Endothelial cell of umbilical vein (primary cell): ENCODE measurements around the gene KHNYN. TPM values are rescaled to one million over a fixed set of nuclear protein-coding genes. Genes with fewer than 3 reads are reported as not detected.

ENCODE experiments used
- BruUV-seq: library from RNA; stranded (reverse); fragments of 400-500 nt; replicated peaks from 2 replicates; lab custom pipeline; 2021; lab: Mats Ljungman, UMichigan
- CTCF ChIA-PET: fragments of 300-600, 350-600 bp; sonication (Branson Sonifier 250); formaldehyde crosslinking; loops from one replicate; lab custom pipeline; 2021; ENCODE audit warnings: antibody characterized with exemption, inconsistent platforms; lab: Charles Lee
- POLR2A ChIA-PET: fragments of 300-600, 350-600 bp; sonication (Branson Sonifier 250); formaldehyde crosslinking; loops from one replicate; lab custom pipeline; 2021; ENCODE audit warnings: antibody characterized with exemption, inconsistent platforms; lab: Charles Lee
- DNase-seq: peaks from one replicate; pipeline ENCODE4 v3.0.0-alpha.2; 2011; ENCODE audit warnings: low read depth, low spot score
- FAIRE-seq: peaks from 2 replicates; lab custom pipeline; 2011; peaks lifted over from hg19 to GRCh38; lab: Jason Lieb, UNC
- H2AFZ ChIP-seq: 2 replicates; pipeline ENCODE4 v1.6.0; 2012; ENCODE audit warnings: low read depth, low read length, control low read depth, inconsistent platforms
- H3K27ac ChIP-seq: 2 replicates; pipeline ENCODE4 v1.5.1; 2011; ENCODE audit warnings: low read depth, mild to moderate bottlenecking, control low read depth, low read length, moderate library complexity; ENCODE audit not compliant: insufficient read depth
- H3K27me3 ChIP-seq, 2 experiments: 2 replicates each; pipeline versions ENCODE4 v1.6.0 to v1.6.1; 2011; ENCODE audit warnings: low read length in 2 of 2, mixed read lengths in 1 of 2; ENCODE audit not compliant: control insufficient read depth in 2 of 2, insufficient read depth in 2 of 2
- H3K36me3 ChIP-seq, 2 experiments: 2 replicates in 1 of 2; 3 replicates in 1 of 2; pipeline ENCODE4 v1.5.1; 2011; ENCODE audit warnings: low read length in 2 of 2, mild to moderate bottlenecking in 1 of 2, moderate library complexity in 1 of 2; ENCODE audit not compliant: control insufficient read depth in 2 of 2, insufficient read depth in 2 of 2; ENCODE audit errors: extremely low read depth in 1 of 2
- H3K4me1 ChIP-seq: 3 replicates; pipeline ENCODE4 v1.5.1; 2011; ENCODE audit warnings: mild to moderate bottlenecking, low read length; ENCODE audit not compliant: control insufficient read depth, insufficient read depth; ENCODE audit errors: extremely low read depth
- H3K4me2 ChIP-seq: 2 replicates; pipeline ENCODE4 v1.6.1; 2011; ENCODE audit warnings: low read length, control low read depth, mixed read lengths; ENCODE audit not compliant: insufficient read depth
- H3K4me3 ChIP-seq, 3 experiments: fragments of 200-600 bp in 1 of 3; sonication (generic), shearing (Covaris generic) in 1 of 3; replicated peaks in 1 of 3; 2 replicates each; pipeline ENCODE4 v1.5.1; 2011 to 2016; ENCODE audit warnings: control low read depth in 3 of 3, low read length in 3 of 3, mild to moderate bottlenecking in 2 of 3, inconsistent platforms in 1 of 3, low read depth in 1 of 3, moderate library complexity in 1 of 3; ENCODE audit not compliant: insufficient read depth in 1 of 3
- H3K79me2 ChIP-seq: 2 replicates; pipeline ENCODE4 v1.6.0; 2012; ENCODE audit warnings: low read length, inconsistent platforms; ENCODE audit not compliant: control insufficient read depth, insufficient read depth
- H3K9ac ChIP-seq: replicated peaks from 2 replicates; pipeline ENCODE3; 2011; ENCODE audit warnings: low read length, control low read depth; ENCODE audit not compliant: insufficient read depth; ENCODE audit errors: extremely low read depth
- H3K9me1 ChIP-seq: replicated peaks from 3 replicates; pipeline ENCODE4 v1.6.0; 2011; ENCODE audit warnings: mild to moderate bottlenecking, low read length; ENCODE audit not compliant: control insufficient read depth, insufficient read depth; ENCODE audit errors: extremely low read depth
- H3K9me3 ChIP-seq: replicated peaks from 2 replicates; pipeline ENCODE4 v1.5.1; 2012; ENCODE audit warnings: low read length, inconsistent platforms; ENCODE audit not compliant: control insufficient read depth, insufficient read depth
- H4K20me1 ChIP-seq: replicated peaks from 2 replicates; pipeline ENCODE3; 2011; ENCODE audit warnings: mild to moderate bottlenecking, low read length; ENCODE audit not compliant: control insufficient read depth, insufficient read depth; ENCODE audit errors: extremely low read depth
- EZH2 ChIP-seq: IDR thresholded peaks from 2 replicates; pipeline ENCODE4 v1.6.1; 2012; ENCODE audit warnings: borderline replicate concordance, low read depth, mild to moderate bottlenecking, moderate library complexity, low read length, inconsistent platforms; ENCODE audit not compliant: severe bottlenecking
- FOS ChIP-seq: IDR thresholded peaks from 2 replicates; pipeline ENCODE4 v1.6.1; 2011; ENCODE audit warnings: mild to moderate bottlenecking, low read length, moderate library complexity, borderline replicate concordance; ENCODE audit not compliant: insufficient read depth
- GATA2 ChIP-seq: IDR thresholded peaks from 2 replicates; pipeline ENCODE4 v1.7.0; 2011; ENCODE audit warnings: low read depth, mild to moderate bottlenecking, moderate library complexity, mixed read lengths, low read length; ENCODE audit not compliant: insufficient read length, insufficient read depth
- JUN ChIP-seq: IDR thresholded peaks from 2 replicates; pipeline ENCODE4 v1.6.1; 2011; ENCODE audit warnings: borderline replicate concordance, low read depth; ENCODE audit not compliant: insufficient read length, insufficient read depth
- MAX ChIP-seq: IDR thresholded peaks from 2 replicates; pipeline ENCODE4 v1.6.1; 2011; ENCODE audit not compliant: insufficient read depth, insufficient read length
- MYC ChIP-seq: IDR thresholded peaks from one replicate; pipeline ENCODE4 v1.6.1; 2011; ENCODE audit warnings: mild to moderate bottlenecking, low read depth, low read length
- POLR2A ChIP-seq: IDR thresholded peaks from 2 replicates; pipeline ENCODE4 v1.6.1; 2012; ENCODE audit warnings: low read depth, mild to moderate bottlenecking, control low read depth, low read length
- POLR2AphosphoS5 ChIP-seq: IDR thresholded peaks from 2 replicates; pipeline ENCODE4 v1.6.1; 2012; ENCODE audit warnings: low read depth, mild to moderate bottlenecking, control low read depth, low read length, moderate library complexity; ENCODE audit not compliant: insufficient read depth
- dilution Hi-C: fragments of 300-500 bp; cut with MboI; formaldehyde crosslinking; loops from one replicate; pipeline ENCODE4 v1.15.0; 2019; ENCODE audit warnings: low sequenced_read_pairs; ENCODE audit not compliant: extremely low pct_ligation_motif_present
- intact Hi-C: fragments of 100-400 bp; cut with micrococcal nuclease; formaldehyde crosslinking; loops from one replicate; pipeline ENCODE4 v1.10.0; 2022
- polyA plus RNA-seq, 4 experiments: library from polyadenylated mRNA; depleted of rRNA in 3 of 4; stranded (reverse) in 3 of 4; unstranded in 1 of 4; fragments of >200 nt; gene quantifications; 2 replicates each; pipeline versions ENCODE4 v1.2.1 to v1.2.3, GENCODE V29; 2011 to 2012; ENCODE audit warnings: missing spikeins in 1 of 4
- total RNA-seq: library from RNA; stranded (reverse); gene quantifications from 2 replicates; pipeline ENCODE4 v1.2.3, GENCODE V29; 2021
- TF ChIP-seq, protein P1 (sequence below), 2 donors: IDR thresholded peaks; 1 replicate in 1 of 2; 2 replicates in 1 of 2; pipeline ENCODE4 v1.5.1; 2011; ENCODE audit warnings: low read length in 2 of 2, mild to moderate bottlenecking in 2 of 2, moderate library complexity in 2 of 2, control low read depth in 1 of 2, inconsistent platforms in 1 of 2, low read depth in 1 of 2; ENCODE audit not compliant: insufficient read depth in 1 of 2; ENCODE audit errors: extremely low read depth in 1 of 2

Gene KHNYN
- total and polyA plus RNA-seq, 2 donors (not counting 3 experiments of a cell fraction or from before 2014, with no cell fraction given) = 25.4 to 63.3 TPM

GRCh38 chr14:24428628-24429394 is 943 bp upstream of the KHNYN start:
- Histone ChIP-seq H2AFZ (no peak overlapping the region), H3K4me2 (no peak overlapping the region), H3K79me2 (peaks cover 23% of the 10 kb centered on the region), H4K20me1 (no peaks in the 10 kb centered on the region), H3K4me3 (no peak overlapping the region), H3K9me3 (no peaks in the 10 kb centered on the region), H3K27ac (peak overlapping the region; percentile 94), H3K9me1 (no peaks in the 10 kb centered on the region), H3K9ac (peak overlapping the region; percentile 95), H3K4me1 (peaks cover 66% of the 10 kb centered on the region), H3K36me3 (peaks cover 7 to 14% of the 10 kb centered on the region in 2 experiments), H3K27me3 (no peaks in the 10 kb centered on the region)
- intact Hi-C loops = no loop called here
- no peak for FAIRE-seq
- dilution Hi-C loops = no loop called here
- ChIA-PET CTCF (interaction anchor here (0.8 to 10.2 kb wide), 4 partner anchors 15 to 98 kb away, joined by 4 to 811 read pairs (median 6); partner anchors contain the start of genes ADCY4 and RIPK3), POLR2A (no interaction called here)
- DNase-seq = no peak
- BruUV-seq = no TSS peak
- TF ChIP-seq POLR2A (no peak), EZH2 (no peak), MYC (no peak), POLR2AphosphoS5 (no peak), JUN (no peak), GATA2 (no peak), MAX (no peak), FOS (no peak)
- TF ChIP-seq, protein P1, sequence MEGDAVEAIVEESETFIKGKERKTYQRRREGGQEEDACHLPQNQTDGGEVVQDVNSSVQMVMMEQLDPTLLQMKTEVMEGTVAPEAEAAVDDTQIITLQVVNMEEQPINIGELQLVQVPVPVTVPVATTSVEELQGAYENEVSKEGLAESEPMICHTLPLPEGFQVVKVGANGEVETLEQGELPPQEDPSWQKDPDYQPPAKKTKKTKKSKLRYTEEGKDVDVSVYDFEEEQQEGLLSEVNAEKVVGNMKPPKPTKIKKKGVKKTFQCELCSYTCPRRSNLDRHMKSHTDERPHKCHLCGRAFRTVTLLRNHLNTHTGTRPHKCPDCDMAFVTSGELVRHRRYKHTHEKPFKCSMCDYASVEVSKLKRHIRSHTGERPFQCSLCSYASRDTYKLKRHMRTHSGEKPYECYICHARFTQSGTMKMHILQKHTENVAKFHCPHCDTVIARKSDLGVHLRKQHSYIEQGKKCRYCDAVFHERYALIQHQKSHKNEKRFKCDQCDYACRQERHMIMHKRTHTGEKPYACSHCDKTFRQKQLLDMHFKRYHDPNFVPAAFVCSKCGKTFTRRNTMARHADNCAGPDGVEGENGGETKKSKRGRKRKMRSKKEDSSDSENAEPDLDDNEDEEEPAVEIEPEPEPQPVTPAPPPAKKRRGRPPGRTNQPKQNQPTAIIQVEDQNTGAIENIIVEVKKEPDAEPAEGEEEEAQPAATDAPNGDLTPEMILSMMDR (IDR thresholded peaks at IDR 0.05; ENCODE audit: extremely low read depth in 1 of 2, insufficient read depth in 1 of 2, low read depth in 1 of 2, low read length in 2 of 2) = no peak
